Measurements from ENCODE around the gene MACF1. TPM values are rescaled to one million over a fixed set of nuclear protein-coding genes. Genes with fewer than 3 reads are reported as not detected.
A peak's percentile ranks its signal among the peaks of the same experiment; 100 is the strongest.
"Not testable (repeated sequence)": the region's sequence is repeated elsewhere in the genome, so short reads cannot be mapped to it uniquely, and the experiment has no call there.

Gene MACF1
- total RNA-seq: 100 to 1,000 TPM; 273 to 278 TPM

- no peaks in the 10 kb centered on the region for H3K27me3 ChIP-seq
- peak within 1 kb of the TSS; percentile 49 to 54 for H3K4me3 ChIP-seq
- peak; percentile 86 for DNase-seq (ENCODE audit: low spot score)
- TF ChIP-seq CTCF (IDR thresholded peaks at IDR 0.05): peak; percentile 26 to 60
- peaks cover 0 to 46% of the 10 kb centered on the region in 2 donors for H3K4me1 ChIP-seq
- H3K36me3 ChIP-seq: peaks cover 4% of the 10 kb centered on the region
- H3K27ac ChIP-seq: peak within 1 kb of the TSS; percentile 91 to 97
- no peaks in the 10 kb centered on the region for H3K9me3 ChIP-seq
These were observed at the start of gene MACF1 for GRCh38 chr1:39204441-39205081. Gene MACF1 (plus strand): TSS chr1:39204695. CDS start chr1:39205023, 328 bp downstream.

GRCh38 chr1:39157304-39157703, 47.2 kb upstream of the MACF1 start:
- H3K4me3 ChIP-seq: no peak overlapping the region
- H3K36me3 ChIP-seq: no peaks in the 10 kb centered on the region
- peaks cover 0 to 66% of the 10 kb centered on the region in 2 donors for H3K4me1 ChIP-seq
- no peak for TF ChIP-seq CTCF (IDR thresholded peaks at IDR 0.05)
- DNase-seq (ENCODE audit: low spot score): no peak
- H3K27me3 ChIP-seq: no peaks in the 10 kb centered on the region
- H3K27ac ChIP-seq: no peak overlapping the region
- no peaks in the 10 kb centered on the region for H3K9me3 ChIP-seq

GRCh38 chr1:39158327-39159086, 46.0 kb upstream of the MACF1 start:
- Histone ChIP-seq H3K4me1 (peaks cover 0 to 59% of the 10 kb centered on the region in 2 donors), H3K4me3 (no peak overlapping the region), H3K27ac (no peak overlapping the region), H3K27me3 (no peaks in the 10 kb centered on the region), H3K9me3 (no peaks in the 10 kb centered on the region), H3K36me3 (no peaks in the 10 kb centered on the region)
- TF ChIP-seq CTCF (IDR thresholded peaks at IDR 0.05): no peak
- DNase-seq (ENCODE audit: low spot score): no peak

GRCh38 chr1:39159224-39160036, 45.1 kb upstream of the MACF1 start:
- DNase-seq (ENCODE audit: low spot score): no peak
- no peak overlapping the region for H3K4me3 ChIP-seq
- peaks cover 0 to 57% of the 10 kb centered on the region in 2 donors for H3K4me1 ChIP-seq
- no peak for TF ChIP-seq CTCF (IDR thresholded peaks at IDR 0.05)
- H3K9me3 ChIP-seq: no peaks in the 10 kb centered on the region
- no peaks in the 10 kb centered on the region for H3K36me3 ChIP-seq
- H3K27ac ChIP-seq: no peak overlapping the region
- H3K27me3 ChIP-seq: no peaks in the 10 kb centered on the region

GRCh38 chr1:39160703-39161102, 43.8 kb upstream of the MACF1 start:
- Histone ChIP-seq H3K4me3 (no peak overlapping the region), H3K36me3 (no peaks in the 10 kb centered on the region), H3K9me3 (no peaks in the 10 kb centered on the region), H3K27me3 (no peaks in the 10 kb centered on the region), H3K27ac (no peak overlapping the region), H3K4me1 (peaks cover 0 to 56% of the 10 kb centered on the region in 2 donors)
- no peak for DNase-seq (ENCODE audit: low spot score)
- TF ChIP-seq CTCF (IDR thresholded peaks at IDR 0.05): no peak

- not testable (repeated sequence) for H3K27ac ChIP-seq; H3K27me3 ChIP-seq; DNase-seq (ENCODE audit: low spot score); H3K4me3 ChIP-seq; H3K36me3 ChIP-seq; H3K9me3 ChIP-seq
- H3K4me1 ChIP-seq: peaks cover 0 to 64% of the 10 kb centered on the region in 2 donors
These were observed 42.7 kb upstream of the MACF1 start for GRCh38 chr1:39161811-39162210.

All from right atrium auricular region (tissue), 2 donors.